Neural progenitor cell (in vitro differentiated cells): ENCODE results near the gene COL24A1. TPM values are rescaled to one million over a fixed set of nuclear protein-coding genes. Genes with fewer than 3 reads are reported as not detected.

Experiments
- DNase-seq: peaks from one replicate; pipeline ENCODE4 v3.0.0-alpha.2; 2016; ENCODE audit warnings: low spot score
- H2AFZ ChIP-seq: fragments of 200-600 bp; sonication (generic); replicated peaks from 2 replicates; pipeline ENCODE4 v1.6.1; 2016; ENCODE audit warnings: antibody characterized with exemption
- H3F3A ChIP-seq: fragments of 200-600 bp; sonication (generic); 2 replicates; pipeline ENCODE4 v1.6.1; 2016; ENCODE audit warnings: antibody characterized with exemption, low read depth
- H3K27ac ChIP-seq: fragments of 200-600 bp; sonication (generic); 2 replicates; pipeline ENCODE4 v1.5.1; 2016; ENCODE audit warnings: mild to moderate bottlenecking
- H3K27me3 ChIP-seq: fragments of 200-600 bp; sonication (generic); 2 replicates; pipeline ENCODE4 v1.6.1; 2016; ENCODE audit warnings: mild to moderate bottlenecking, moderate library complexity
- H3K36me3 ChIP-seq: fragments of 200-600 bp; sonication (generic); 2 replicates; pipeline ENCODE4 v1.5.1; 2016
- H3K4me1 ChIP-seq: fragments of 200-600 bp; sonication (generic); 2 replicates; pipeline ENCODE4 v1.6.1; 2016; ENCODE audit warnings: mixed run types
- H3K4me2 ChIP-seq: fragments of 200-600 bp; sonication (generic); 2 replicates; pipeline ENCODE4 v1.6.1; 2016
- H3K4me3 ChIP-seq: fragments of 200-600 bp; sonication (generic); 2 replicates; pipeline ENCODE4 v1.5.1; 2016
- H3K79me2 ChIP-seq: fragments of 200-600 bp; sonication (generic); 2 replicates; pipeline ENCODE4 v1.6.1; 2016; ENCODE audit warnings: low read depth
- H3K9ac ChIP-seq: fragments of 200-600 bp; sonication (generic); 2 replicates; pipeline ENCODE4 v1.6.1; 2016
- H3K9me3 ChIP-seq: fragments of 200-600 bp; sonication (generic); 2 replicates; pipeline ENCODE4 v1.5.1; 2016; ENCODE audit warnings: low read depth
- H4K20me1 ChIP-seq: fragments of 200-600 bp; sonication (generic); 2 replicates; pipeline ENCODE4 v1.6.1; 2016; ENCODE audit warnings: low read depth
- H3K27ac Mint-ChIP-seq: 3 replicates; pipeline ENCODE4 v1.8.0; 2021; ENCODE audit warnings: mixed read lengths
- H3K27me3 Mint-ChIP-seq: 2 replicates; pipeline ENCODE4 v1.8.0; 2022; ENCODE audit warnings: low read depth, mild to moderate bottlenecking, inconsistent platforms, moderate library complexity, mixed read lengths; ENCODE audit not compliant: insufficient read depth
- H3K36me3 Mint-ChIP-seq: 3 replicates; pipeline ENCODE4 v1.8.0; 2021; ENCODE audit warnings: mixed read lengths
- H3K4me1 Mint-ChIP-seq: 3 replicates; pipeline ENCODE4 v1.8.0; 2021; ENCODE audit warnings: mixed read lengths
- H3K4me3 Mint-ChIP-seq: 3 replicates; pipeline ENCODE4 v1.8.0; 2021; ENCODE audit warnings: mild to moderate bottlenecking, moderate library complexity, mixed read lengths
- H3K9me3 Mint-ChIP-seq: 3 replicates; pipeline ENCODE4 v1.8.0; 2020; ENCODE audit warnings: mixed read lengths
- EZH2 ChIP-seq: fragments of 200-600 bp; sonication (generic); IDR thresholded peaks from 2 replicates; pipeline ENCODE4 v1.6.1; 2017; ENCODE audit warnings: antibody characterized with exemption, mild to moderate bottlenecking, moderate library complexity
- EZH2phosphoT487 ChIP-seq: fragments of 200-600 bp; sonication (generic); IDR thresholded peaks from 2 replicates; pipeline ENCODE4 v1.6.1; 2017; ENCODE audit warnings: antibody characterized with exemption
- total RNA-seq: library from RNA; depleted of rRNA; stranded (reverse); fragments of >200 nt; gene quantifications from 2 replicates; pipeline ENCODE4 v1.2.3, GENCODE V29; 2015; ENCODE audit warnings: low replicate concordance
- TF ChIP-seq, protein P1 (sequence below): fragments of 200-600 bp; sonication (generic); IDR thresholded peaks from 2 replicates; pipeline ENCODE4 v1.5.1; 2017; ENCODE audit warnings: antibody characterized with exemption, mild to moderate bottlenecking

The COL24A1 gene
- total RNA-seq, 1 donor from 2014 or later, result not detected

DNA sequence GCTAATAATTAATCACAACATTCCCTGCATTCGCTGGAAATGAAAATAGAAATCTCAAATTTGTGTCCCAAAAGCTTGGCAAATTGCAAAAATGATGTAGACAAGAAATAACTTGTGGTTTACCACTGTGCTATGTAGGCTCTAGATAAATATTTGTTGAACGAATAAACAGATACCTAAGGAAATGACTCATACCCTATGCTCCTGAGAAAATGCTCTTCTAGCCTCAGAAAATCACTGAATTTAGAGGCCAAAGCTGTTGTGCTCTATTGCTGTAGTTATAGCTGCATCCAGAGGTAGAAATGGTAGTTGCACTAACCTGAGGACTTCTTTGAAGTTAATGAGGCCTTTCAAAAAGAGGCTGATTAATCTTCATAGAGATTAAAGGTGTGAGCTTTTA is 306.3 kb downstream of the COL24A1 start:
- no peaks in the 10 kb centered on the region for H3K36me3 ChIP-seq
- H3F3A ChIP-seq, result no peaks in the 10 kb centered on the region
- no peak overlapping the region for H3K4me2 ChIP-seq
- H3K4me3 ChIP-seq, result no peak overlapping the region
- no peaks in the 10 kb centered on the region for H3K4me1 ChIP-seq
- H3K9me3 ChIP-seq, result no peaks in the 10 kb centered on the region
- H2AFZ ChIP-seq, result no peak overlapping the region
- H3K9ac ChIP-seq, result no peak overlapping the region
- H3K27me3 Mint-ChIP-seq, result no peaks in the 10 kb centered on the region
- TF ChIP-seq EZH2, result no peak
- no peak for TF ChIP-seq EZH2phosphoT487
- TF ChIP-seq, protein P1, sequence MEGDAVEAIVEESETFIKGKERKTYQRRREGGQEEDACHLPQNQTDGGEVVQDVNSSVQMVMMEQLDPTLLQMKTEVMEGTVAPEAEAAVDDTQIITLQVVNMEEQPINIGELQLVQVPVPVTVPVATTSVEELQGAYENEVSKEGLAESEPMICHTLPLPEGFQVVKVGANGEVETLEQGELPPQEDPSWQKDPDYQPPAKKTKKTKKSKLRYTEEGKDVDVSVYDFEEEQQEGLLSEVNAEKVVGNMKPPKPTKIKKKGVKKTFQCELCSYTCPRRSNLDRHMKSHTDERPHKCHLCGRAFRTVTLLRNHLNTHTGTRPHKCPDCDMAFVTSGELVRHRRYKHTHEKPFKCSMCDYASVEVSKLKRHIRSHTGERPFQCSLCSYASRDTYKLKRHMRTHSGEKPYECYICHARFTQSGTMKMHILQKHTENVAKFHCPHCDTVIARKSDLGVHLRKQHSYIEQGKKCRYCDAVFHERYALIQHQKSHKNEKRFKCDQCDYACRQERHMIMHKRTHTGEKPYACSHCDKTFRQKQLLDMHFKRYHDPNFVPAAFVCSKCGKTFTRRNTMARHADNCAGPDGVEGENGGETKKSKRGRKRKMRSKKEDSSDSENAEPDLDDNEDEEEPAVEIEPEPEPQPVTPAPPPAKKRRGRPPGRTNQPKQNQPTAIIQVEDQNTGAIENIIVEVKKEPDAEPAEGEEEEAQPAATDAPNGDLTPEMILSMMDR, result no peak
- H4K20me1 ChIP-seq, result no peaks in the 10 kb centered on the region
- H3K27ac Mint-ChIP-seq, result no peak overlapping the region
- DNase-seq, result no peak
- no peaks in the 10 kb centered on the region for H3K9me3 Mint-ChIP-seq
- no peaks in the 10 kb centered on the region for H3K27me3 ChIP-seq
- H3K4me3 Mint-ChIP-seq, result no peak overlapping the region
- no peak overlapping the region for H3K27ac ChIP-seq
- no peaks in the 10 kb centered on the region for H3K79me2 ChIP-seq
- no peaks in the 10 kb centered on the region for H3K4me1 Mint-ChIP-seq
- no peaks in the 10 kb centered on the region for H3K36me3 Mint-ChIP-seq

DNA sequence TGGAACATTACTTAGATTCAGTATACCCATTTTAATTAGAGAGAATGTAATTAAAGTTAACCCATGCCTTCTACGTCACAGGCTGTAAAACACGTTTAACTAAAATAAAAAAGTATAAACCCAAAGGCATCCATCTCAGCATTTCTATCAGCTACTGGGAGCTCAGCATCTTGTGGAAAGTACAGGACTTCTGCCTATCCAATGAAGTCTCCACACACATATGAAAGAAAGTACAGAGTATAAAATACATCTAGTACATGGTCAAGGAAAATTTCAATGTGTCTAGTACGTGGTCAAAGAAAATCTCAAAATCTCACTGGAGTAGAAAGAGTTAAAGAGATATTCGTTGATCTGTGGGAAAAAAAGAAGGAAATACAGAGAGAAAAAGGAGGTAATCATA is 306.9 kb downstream of the COL24A1 start:
- Mint-ChIP-seq H3K36me3 (no peaks in the 10 kb centered on the region), H3K4me3 (no peak overlapping the region), H3K27ac (no peak overlapping the region), H3K27me3 (no peaks in the 10 kb centered on the region), H3K9me3 (no peaks in the 10 kb centered on the region), H3K4me1 (no peaks in the 10 kb centered on the region)
- Histone ChIP-seq H3K9ac (no peak overlapping the region), H3K4me3 (no peak overlapping the region), H3K9me3 (no peaks in the 10 kb centered on the region), H4K20me1 (no peaks in the 10 kb centered on the region), H3K36me3 (no peaks in the 10 kb centered on the region), H2AFZ (no peak overlapping the region), H3K79me2 (no peaks in the 10 kb centered on the region), H3K27me3 (no peaks in the 10 kb centered on the region), H3F3A (no peaks in the 10 kb centered on the region), H3K4me1 (no peaks in the 10 kb centered on the region), H3K27ac (no peak overlapping the region), H3K4me2 (no peak overlapping the region)
- DNase-seq, result no peak
- TF ChIP-seq, protein P1, result no peak
- no peak for TF ChIP-seq EZH2

DNA sequence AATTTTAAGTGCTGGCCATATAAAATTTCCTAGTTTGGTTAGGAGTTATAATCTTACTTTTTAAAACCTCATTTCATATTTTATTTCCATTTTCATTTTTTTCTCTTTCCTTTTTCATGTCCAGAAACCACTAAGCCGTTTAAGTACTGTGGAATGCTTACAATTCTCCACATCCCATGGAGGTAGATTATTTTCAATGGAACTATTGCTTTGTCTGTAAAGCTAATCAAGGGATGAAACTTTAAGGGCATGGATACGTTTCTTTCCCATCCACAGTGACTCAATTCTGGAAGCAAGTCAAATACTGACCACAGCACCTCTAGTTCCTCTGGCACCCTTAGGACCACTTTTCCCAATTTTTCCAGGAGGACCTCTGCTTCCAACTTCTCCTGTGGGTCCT is 309.2 kb downstream of the COL24A1 start:
- no peak overlapping the region for H3K27ac Mint-ChIP-seq
- H3K4me1 Mint-ChIP-seq, result no peaks in the 10 kb centered on the region

More for the DNA sequence above, 309.2 kb downstream of the COL24A1 start:
- TF ChIP-seq EZH2phosphoT487, result no peak
- TF ChIP-seq EZH2, result no peak
- TF ChIP-seq, protein P1, result no peak
- Mint-ChIP-seq H3K36me3 (no peaks in the 10 kb centered on the region), H3K4me3 (no peak overlapping the region), H3K9me3 (no peaks in the 10 kb centered on the region), H3K27me3 (no peaks in the 10 kb centered on the region)
- Histone ChIP-seq H3K27me3 (no peaks in the 10 kb centered on the region), H3K9ac (no peak overlapping the region), H3K9me3 (no peaks in the 10 kb centered on the region), H4K20me1 (no peaks in the 10 kb centered on the region), H3K4me2 (no peak overlapping the region), H3F3A (no peaks in the 10 kb centered on the region), H3K4me1 (no peaks in the 10 kb centered on the region), H3K4me3 (no peak overlapping the region), H3K27ac (no peak overlapping the region), H2AFZ (no peak overlapping the region), H3K79me2 (no peaks in the 10 kb centered on the region), H3K36me3 (no peaks in the 10 kb centered on the region)
- no peak for DNase-seq
